ENCODE results near the gene TCF25. TPM values are rescaled to one million over a fixed set of nuclear protein-coding genes. Genes with fewer than 3 reads are reported as not detected.
A peak's percentile ranks its signal among the peaks of the same experiment; 100 is the strongest.

The TCF25 gene
- total RNA-seq, 1 donor from 2014 or later = 210 TPM

DNA sequence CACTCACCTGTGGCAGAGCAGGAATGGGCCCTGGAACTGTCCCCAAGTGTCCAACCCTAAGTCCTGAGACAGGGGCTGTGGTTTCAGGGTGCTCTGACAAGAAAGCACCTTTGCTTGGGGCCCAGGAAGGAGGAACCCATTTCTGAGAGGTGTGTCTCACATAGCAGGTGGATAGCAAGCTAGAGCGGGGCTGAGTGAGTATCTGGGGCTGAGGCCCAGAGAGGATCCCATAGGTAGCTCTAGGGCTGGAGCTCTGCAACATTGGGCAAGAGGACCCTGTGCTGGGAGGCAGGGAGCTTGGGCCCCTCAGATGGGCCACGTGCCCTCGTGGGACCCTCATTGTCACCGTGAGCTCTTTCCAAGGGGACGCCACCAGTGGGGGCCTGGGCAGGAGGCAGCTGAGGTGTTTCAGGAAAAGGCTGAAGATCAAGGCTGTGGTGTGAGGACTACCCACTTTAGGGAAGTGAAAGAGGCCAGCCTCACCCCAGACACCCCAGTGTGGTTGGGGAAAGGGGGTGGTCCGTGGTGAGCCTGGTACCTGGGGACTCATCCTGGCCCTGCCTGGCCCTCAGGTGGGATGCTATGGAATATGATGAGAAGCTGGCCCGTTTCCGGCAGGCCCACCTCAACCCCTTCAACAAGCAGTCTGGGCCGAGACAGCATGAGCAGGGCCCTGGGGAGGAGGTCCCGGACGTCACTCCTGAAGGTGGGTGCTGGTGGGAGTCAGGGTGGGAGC is 80.4 kb downstream of the TCF25 start:
- Mint-ChIP-seq H3K4me1 (ENCODE audit: unreplicated experiment) (peaks cover 7% of the 10 kb centered on the region), H3K4me3 (ENCODE audit: unreplicated experiment) (no peak overlapping the region)

DNA sequence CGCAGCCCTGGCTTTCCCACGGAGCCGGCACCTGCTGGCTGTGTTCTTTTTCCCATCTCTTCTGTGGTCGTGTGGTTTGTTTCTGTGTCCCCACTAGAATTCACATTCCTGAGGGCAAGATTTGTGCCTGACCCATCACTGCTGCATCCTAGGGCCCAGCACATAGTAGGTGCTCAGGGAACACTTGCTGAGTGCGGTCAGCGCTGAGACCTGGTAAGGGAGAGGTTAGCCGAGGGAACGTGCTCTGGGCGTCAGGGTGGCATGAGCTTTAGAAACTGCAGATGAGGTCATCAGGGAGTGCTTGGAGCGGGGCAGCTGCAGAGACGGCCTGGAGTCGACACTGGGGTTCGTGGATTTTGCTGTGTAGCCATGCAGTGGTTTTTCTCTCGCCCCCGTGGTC is 81.1 kb downstream of the TCF25 start:
- TF ChIP-seq CTCF (IDR thresholded peaks at IDR 0.05; ENCODE audit: unreplicated experiment) = no peak
- Mint-ChIP-seq H3K27ac (ENCODE audit: unreplicated experiment) (no peak overlapping the region), H3K36me3 (ENCODE audit: low read depth, unreplicated experiment) (peaks cover 27% of the 10 kb centered on the region), H3K4me1 (ENCODE audit: unreplicated experiment) (peaks cover 7% of the 10 kb centered on the region), H3K27me3 (ENCODE audit: unreplicated experiment) (peaks cover 14% of the 10 kb centered on the region), H3K4me3 (ENCODE audit: unreplicated experiment) (no peak overlapping the region), H3K9me3 (ENCODE audit: unreplicated experiment) (no peaks in the 10 kb centered on the region)
- no peak for DNase-seq (ENCODE audit: low spot score)

More for the DNA sequence above, 80.4 kb downstream of the TCF25 start:
- TF ChIP-seq CTCF (IDR thresholded peaks at IDR 0.05; ENCODE audit: unreplicated experiment) = no peak
- no peak for DNase-seq (ENCODE audit: low spot score)
- Mint-ChIP-seq H3K36me3 (ENCODE audit: low read depth, unreplicated experiment) (peaks cover 21% of the 10 kb centered on the region), H3K9me3 (ENCODE audit: unreplicated experiment) (no peaks in the 10 kb centered on the region), H3K27ac (ENCODE audit: unreplicated experiment) (no peak overlapping the region), H3K27me3 (ENCODE audit: unreplicated experiment) (peaks cover 14% of the 10 kb centered on the region)

- TF ChIP-seq CTCF (IDR thresholded peaks at IDR 0.05; ENCODE audit: unreplicated experiment) = no peak
- H3K27ac Mint-ChIP-seq (ENCODE audit: unreplicated experiment) = no peak overlapping the region
- H3K4me3 Mint-ChIP-seq (ENCODE audit: unreplicated experiment) = no peak overlapping the region
- H3K27me3 Mint-ChIP-seq (ENCODE audit: unreplicated experiment) = peaks cover 8% of the 10 kb centered on the region
- peaks cover 32% of the 10 kb centered on the region for H3K36me3 Mint-ChIP-seq (ENCODE audit: low read depth, unreplicated experiment)
- DNase-seq (ENCODE audit: low spot score) = no peak
- H3K4me1 Mint-ChIP-seq (ENCODE audit: unreplicated experiment) = peaks cover 3% of the 10 kb centered on the region
- no peaks in the 10 kb centered on the region for H3K9me3 Mint-ChIP-seq (ENCODE audit: unreplicated experiment)
These were observed 81.8 kb downstream of the TCF25 start for GRCh38 chr16:89955001-89955685.

- Mint-ChIP-seq H3K4me1 (ENCODE audit: unreplicated experiment) (peaks cover 2% of the 10 kb centered on the region), H3K36me3 (ENCODE audit: low read depth, unreplicated experiment) (peaks cover 36% of the 10 kb centered on the region), H3K4me3 (ENCODE audit: unreplicated experiment) (peak overlapping the region; percentile 47), H3K9me3 (ENCODE audit: unreplicated experiment) (no peaks in the 10 kb centered on the region), H3K27ac (ENCODE audit: unreplicated experiment) (peak overlapping the region; percentile 36), H3K27me3 (ENCODE audit: unreplicated experiment) (peaks cover 8% of the 10 kb centered on the region)
- DNase-seq (ENCODE audit: low spot score) = no peak
- no peak for TF ChIP-seq CTCF (IDR thresholded peaks at IDR 0.05; ENCODE audit: unreplicated experiment)
These were observed 83.3 kb downstream of the TCF25 start for GRCh38 chr16:89956505-89957215.
